Skin of body (tissue), 2 donors: ENCODE measurements around the gene SNAPIN. TPM values are rescaled to one million over a fixed set of nuclear protein-coding genes. Genes with fewer than 3 reads are reported as not detected.
"Not testable (repeated sequence)": the region's sequence is repeated elsewhere in the genome, so short reads cannot be mapped to it uniquely, and the experiment has no call there.

ENCODE experiments used
- DNase-seq: peaks from one replicate; lab custom pipeline; 2025; lab: John Stamatoyannopoulos, UW
- total RNA-seq: library from RNA; depleted of rRNA; stranded (reverse); fragments of >200 nt; gene quantifications from one replicate; pipeline ENCODE4 v1.2.3, GENCODE V29; 2014

Gene SNAPIN
- total RNA-seq, 1 donor from 2014 or later: 33.2 TPM

- peak; percentile 53 for DNase-seq
Measured at GRCh38 chr1:153626904-153627714, 31.4 kb upstream of the SNAPIN start, which contains the start of gene S100A13. S100A13 (minus strand) TSS chr1:153627505; CDS start chr1:153626472, 1,033 bp downstream.

GRCh38 chr1:153627715-153628626 lies 30.5 kb upstream of the SNAPIN start, which contains the start of gene S100A1:
S100A1 (plus strand) TSS chr1:153628434; CDS start chr1:153630522, 2,088 bp downstream.
- no peak for DNase-seq

GRCh38 chr1:153628638-153629342 lies 29.7 kb upstream of the SNAPIN start:
- no peak for DNase-seq

GRCh38 chr1:153629343-153629665 lies 29.2 kb upstream of the SNAPIN start:
- DNase-seq: no peak

- no peak for DNase-seq
Measured at GRCh38 chr1:153629971-153630370, 28.5 kb upstream of the SNAPIN start.

- no peak for DNase-seq
Measured at GRCh38 chr1:153630384-153630783, 28.1 kb upstream of the SNAPIN start.

GRCh38 chr1:153631047-153632022 lies 27.2 kb upstream of the SNAPIN start:
- no peak for DNase-seq

GRCh38 chr1:153633161-153633753 lies 25.2 kb upstream of the SNAPIN start:
- peak; percentile 87 for DNase-seq

- DNase-seq: peak; percentile 99
Measured at GRCh38 chr1:153633754-153634665, 24.5 kb upstream of the SNAPIN start, which contains the start of gene CHTOP. CHTOP (plus strand) TSS chr1:153634066; CDS start chr1:153636589, 2,523 bp downstream.

GRCh38 chr1:153635872-153636271 lies 22.6 kb upstream of the SNAPIN start:
- no peak for DNase-seq

- no peak for DNase-seq
Measured at GRCh38 chr1:153636312-153636711, 22.2 kb upstream of the SNAPIN start.

- DNase-seq: no peak
Measured at GRCh38 chr1:153638261-153638660, 20.2 kb upstream of the SNAPIN start.

- DNase-seq: no peak
Measured at GRCh38 chr1:153639280-153639679, 19.2 kb upstream of the SNAPIN start.

- not testable (repeated sequence) for DNase-seq
Measured at GRCh38 chr1:153640213-153640612, 18.3 kb upstream of the SNAPIN start.

GRCh38 chr1:153640861-153641260 lies 17.6 kb upstream of the SNAPIN start:
- no peak for DNase-seq

GRCh38 chr1:153642161-153642560 lies 16.3 kb upstream of the SNAPIN start:
- no peak for DNase-seq

GRCh38 chr1:153643100-153643499 lies 15.4 kb upstream of the SNAPIN start:
- no peak for DNase-seq

- no peak for DNase-seq
Measured at GRCh38 chr1:153643816-153644215, 14.7 kb upstream of the SNAPIN start.
